GM18867 (cell line): ENCODE measurements around the gene POLG.
A peak's percentile ranks its signal among the peaks of the same experiment; 100 is the strongest.

Source experiments
- ATAC-seq: cut with Tn5 transposase; IDR thresholded peaks from one replicate; pipeline ENCODE4 v1.9.1; 2021; ENCODE audit warnings: mild to moderate bottlenecking, moderate library complexity; ENCODE audit not compliant: unreplicated experiment

The POLG gene

DNA sequence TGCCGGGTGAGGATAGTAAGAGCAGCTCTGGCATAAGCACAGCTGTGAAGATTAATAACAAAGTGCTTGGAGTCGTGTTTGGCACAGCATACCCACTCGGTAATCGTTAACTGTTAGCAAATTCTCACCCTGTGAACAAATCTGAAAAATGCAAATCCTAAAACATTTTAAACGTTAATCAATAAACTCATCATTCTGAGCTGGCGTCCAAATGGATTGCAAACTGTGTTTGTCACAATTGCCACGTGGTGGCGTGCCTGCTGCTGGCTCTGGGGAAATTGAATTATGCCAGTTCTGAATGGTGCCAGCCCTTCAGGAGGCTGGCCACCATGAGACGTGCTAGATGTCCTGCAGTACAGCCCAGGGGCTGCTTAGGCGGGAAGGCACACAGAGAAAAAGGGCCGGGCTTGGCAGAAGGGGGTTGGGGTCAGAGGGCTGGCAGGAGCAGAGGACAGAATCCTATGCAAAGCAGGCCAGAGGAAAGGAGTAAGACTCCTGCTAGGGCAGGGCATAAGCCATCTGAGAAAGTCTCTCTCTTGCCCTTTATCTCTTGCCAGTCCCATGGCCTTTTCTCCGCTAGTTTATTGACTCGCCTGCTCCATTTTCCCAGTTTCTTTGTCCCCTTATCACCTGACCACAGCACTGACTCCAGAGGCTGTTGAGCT lies 22.1 kb upstream of the POLG start:
- no peak for ATAC-seq

GRCh38 chr15:89353991-89354390 lies 19.4 kb upstream of the POLG start:
- no peak for ATAC-seq

DNA sequence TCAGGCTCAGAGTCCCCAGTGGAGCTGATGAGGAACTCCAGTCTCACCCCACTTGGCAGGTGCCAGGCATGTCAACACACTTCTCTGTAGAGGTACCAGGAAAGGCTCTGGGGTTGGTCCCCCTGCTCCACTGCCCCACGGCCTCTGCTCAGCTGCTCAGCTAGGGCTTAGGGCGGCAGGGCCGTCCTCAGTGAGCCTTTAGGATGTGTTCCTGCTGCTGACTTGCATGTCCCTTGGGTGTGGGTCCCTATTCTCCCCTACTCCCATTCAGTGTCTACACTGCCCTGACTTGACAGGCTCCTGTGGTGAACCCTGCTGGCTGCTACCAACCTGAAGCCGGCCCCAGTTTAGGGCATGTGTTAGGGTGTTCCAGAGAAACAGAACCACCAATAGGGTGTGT lies 17.9 kb upstream of the POLG start:
- no peak for ATAC-seq

- no peak for ATAC-seq
These were observed 14.6 kb upstream of the POLG start for GRCh38 chr15:89349206-89349558.

- no peak for ATAC-seq
These were observed 12.1 kb upstream of the POLG start for GRCh38 chr15:89346516-89347231.

DNA sequence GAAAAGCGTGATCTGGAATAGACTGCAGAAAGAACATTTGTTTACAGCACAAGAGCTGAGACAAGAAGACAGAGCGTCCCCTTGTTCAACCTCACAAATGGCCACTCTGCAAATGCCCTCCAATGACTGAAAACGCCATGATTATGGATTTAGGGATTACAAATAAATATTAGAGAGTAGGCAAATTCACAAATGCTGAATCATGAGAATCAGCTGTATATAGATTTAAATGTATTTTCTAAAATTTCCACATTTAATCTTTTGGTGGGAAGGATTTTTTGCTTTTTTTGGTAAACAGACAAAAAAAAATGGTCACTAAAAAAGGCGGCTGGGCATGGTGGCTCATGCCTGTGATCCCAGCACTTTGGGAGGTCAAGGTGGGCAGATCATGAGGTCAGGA lies 10.6 kb upstream of the POLG start:
- no peak for ATAC-seq

- no peak for ATAC-seq
These were observed 8.2 kb upstream of the POLG start for GRCh38 chr15:89342840-89343239.

DNA sequence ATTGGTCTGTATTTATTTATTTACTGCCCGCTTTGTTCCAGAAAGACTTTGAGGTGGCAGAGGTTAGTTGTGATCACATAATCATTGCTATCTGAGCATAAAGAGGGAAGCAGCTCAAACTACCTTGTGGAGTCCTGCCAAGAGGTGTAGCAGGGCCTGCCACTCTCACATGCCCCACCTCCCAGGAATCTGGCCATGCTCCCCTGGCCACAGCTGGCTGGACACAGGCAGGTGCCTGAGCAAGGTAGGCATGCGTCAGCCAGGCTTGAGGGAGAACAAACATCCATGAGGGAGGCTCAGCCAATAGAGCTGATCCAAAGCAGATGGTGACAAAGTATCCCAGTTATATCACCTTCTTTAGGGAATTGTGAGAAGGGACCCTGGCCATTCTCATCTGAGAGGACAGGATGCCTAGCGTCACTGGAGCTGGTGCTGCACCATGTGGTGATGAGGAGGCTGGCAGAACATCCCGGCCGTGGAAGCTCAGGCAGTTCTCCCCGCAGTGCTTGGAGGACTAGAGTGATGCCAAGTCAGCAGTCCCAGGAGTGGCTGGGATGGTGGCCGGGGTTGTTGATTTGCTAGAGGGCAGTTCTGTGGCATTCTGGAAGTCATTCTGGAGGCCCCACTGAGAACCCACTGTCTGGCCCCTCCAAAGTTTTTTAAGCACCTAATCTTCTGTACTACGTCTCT lies 6.8 kb upstream of the POLG start:
- no peak for ATAC-seq

DNA sequence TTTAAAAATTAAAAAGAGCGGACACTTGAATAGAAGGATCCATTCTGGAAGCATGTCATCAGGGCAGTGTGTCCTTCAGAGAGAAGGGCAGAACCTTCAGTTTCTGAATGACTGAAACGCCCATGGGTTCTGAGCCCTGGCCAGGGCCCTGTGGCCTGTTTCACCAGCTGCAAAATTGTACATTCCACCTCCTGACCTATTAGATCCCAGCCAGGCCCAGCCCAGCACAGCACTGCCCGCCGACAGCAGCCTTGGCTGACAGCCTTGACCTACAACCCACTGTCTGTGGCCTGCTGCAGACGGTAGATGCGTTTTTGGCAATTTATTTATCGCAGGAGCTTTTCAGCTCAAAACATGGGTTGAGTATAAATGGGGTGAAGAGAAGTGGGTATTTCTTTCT lies 5.9 kb upstream of the POLG start:
- no peak for ATAC-seq

DNA sequence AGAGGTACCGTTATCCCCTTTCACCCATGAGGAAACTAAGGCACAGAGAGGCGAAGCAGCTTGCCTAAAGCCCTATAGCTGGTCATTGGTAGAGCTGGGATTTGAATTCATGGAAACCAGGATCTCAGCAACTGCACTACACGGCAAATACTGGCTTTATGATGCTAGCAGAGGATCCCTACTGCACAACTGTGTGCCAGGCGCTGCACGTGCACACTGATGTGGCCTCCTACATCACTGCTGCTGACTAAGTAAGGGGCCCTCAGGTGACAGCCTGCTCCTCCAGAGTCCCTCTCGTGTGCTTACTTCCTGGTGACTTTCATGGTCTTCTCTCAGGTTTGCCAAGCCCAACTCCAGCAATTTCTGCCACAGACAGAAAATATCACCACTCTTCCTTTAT lies 3.4 kb upstream of the POLG start:
- ATAC-seq: no peak

GRCh38 chr15:89335298-89336041 lies 846 bp upstream of the POLG start:
- no peak for ATAC-seq

- ATAC-seq: peak; percentile 27
These were observed 590 bp downstream of the POLG start for GRCh38 chr15:89333959-89334509.

GRCh38 chr15:89333011-89333860 lies 1.4 kb downstream of the POLG start:
- no peak for ATAC-seq

GRCh38 chr15:89332446-89332845 lies 2.2 kb downstream of the POLG start:
- ATAC-seq: no peak

- ATAC-seq: no peak
These were observed 3.6 kb downstream of the POLG start for GRCh38 chr15:89330881-89331595.

- no peak for ATAC-seq
These were observed 4.5 kb downstream of the POLG start for GRCh38 chr15:89330119-89330518.

GRCh38 chr15:89329329-89330084 lies 5.1 kb downstream of the POLG start:
- ATAC-seq: no peak

- ATAC-seq: no peak
These were observed 6.0 kb downstream of the POLG start for GRCh38 chr15:89328398-89329254.
